GM18867 (cell line): ENCODE measurements around the gene YPEL5.

Experiments
- ATAC-seq: cut with Tn5 transposase; IDR thresholded peaks from one replicate; pipeline ENCODE4 v1.9.1; 2021; ENCODE audit warnings: mild to moderate bottlenecking, moderate library complexity; ENCODE audit not compliant: unreplicated experiment

YPEL5 gene

GRCh38 chr2:30164131-30164925 lies 17.5 kb downstream of the YPEL5 start:
- no peak for ATAC-seq

- ATAC-seq: peak; percentile 95
Observed at GRCh38 chr2:30165050-30165520, 18.3 kb downstream of the YPEL5 start.

GRCh38 chr2:30165617-30166016 lies 18.8 kb downstream of the YPEL5 start:
- no peak for ATAC-seq

- ATAC-seq: no peak
Observed at GRCh38 chr2:30172627-30173026, 25.8 kb downstream of the YPEL5 start.

- ATAC-seq: no peak
Observed at GRCh38 chr2:30177440-30177839, 30.6 kb downstream of the YPEL5 start.

- ATAC-seq: no peak
Observed at GRCh38 chr2:30177956-30178355, 31.1 kb downstream of the YPEL5 start.

- ATAC-seq: no peak
Observed at GRCh38 chr2:30178618-30179434, 32.0 kb downstream of the YPEL5 start.

- no peak for ATAC-seq
Observed at GRCh38 chr2:30179536-30179935, 32.7 kb downstream of the YPEL5 start.

- no peak for ATAC-seq
Observed at GRCh38 chr2:30180226-30180625, 33.4 kb downstream of the YPEL5 start.

GRCh38 chr2:30181176-30181575 lies 34.4 kb downstream of the YPEL5 start:
- ATAC-seq: no peak

- no peak for ATAC-seq
Observed at GRCh38 chr2:30184035-30184434, 37.2 kb downstream of the YPEL5 start.

GRCh38 chr2:30185178-30185577 lies 38.4 kb downstream of the YPEL5 start:
- no peak for ATAC-seq

- no peak for ATAC-seq
Observed at GRCh38 chr2:30188292-30188691, 41.5 kb downstream of the YPEL5 start.

GRCh38 chr2:30190637-30191036 lies 43.8 kb downstream of the YPEL5 start:
- ATAC-seq: no peak

- ATAC-seq: no peak
Observed at GRCh38 chr2:30191107-30191506, 44.3 kb downstream of the YPEL5 start.

GRCh38 chr2:30191819-30192271 lies 45.0 kb downstream of the YPEL5 start:
- ATAC-seq: no peak

GRCh38 chr2:30192314-30192713 lies 45.5 kb downstream of the YPEL5 start:
- no peak for ATAC-seq

GRCh38 chr2:30193104-30193681 lies 46.4 kb downstream of the YPEL5 start:
- ATAC-seq: no peak

GRCh38 chr2:30194421-30194820 lies 47.6 kb downstream of the YPEL5 start:
- ATAC-seq: no peak

- ATAC-seq: no peak
Observed at GRCh38 chr2:30195016-30195415, 48.2 kb downstream of the YPEL5 start.

- no peak for ATAC-seq
Observed at GRCh38 chr2:30197570-30198192, 50.9 kb downstream of the YPEL5 start.
